Loucy (cell line): Measurements from ENCODE around the gene NCK1.

ENCODE experiments used
- H2AFZ ChIP-seq: fragments of 200-600 bp; sonication (generic); 2 replicates; pipeline ENCODE4 v1.6.0; 2016; ENCODE audit warnings: antibody characterized with exemption, mild to moderate bottlenecking, low read length, moderate library complexity
- H3F3A ChIP-seq: fragments of 200-600 bp; 2 replicates; pipeline ENCODE4 v1.6.0; 2016; ENCODE audit warnings: antibody characterized with exemption, low read depth, mild to moderate bottlenecking
- H3K27me3 ChIP-seq: fragments of 200-600 bp; sonication (generic); 2 replicates; pipeline ENCODE4 v1.6.1; 2014; ENCODE audit warnings: low read length, mild to moderate bottlenecking; ENCODE audit not compliant: insufficient read depth, poor library complexity, severe bottlenecking
- H3K36me3 ChIP-seq: fragments of 200-600 bp; sonication (generic); 2 replicates; pipeline ENCODE4 v1.6.1; 2016; ENCODE audit warnings: low read length; ENCODE audit not compliant: insufficient read depth
- H3K4me1 ChIP-seq: fragments of 200-600 bp; sonication (generic); 2 replicates; pipeline ENCODE4 v1.5.1; 2014; ENCODE audit warnings: low read length, mild to moderate bottlenecking; ENCODE audit not compliant: insufficient read depth, poor library complexity, severe bottlenecking
- H3K4me2 ChIP-seq: fragments of 200-600 bp; sonication (generic); 2 replicates; pipeline ENCODE4 v1.6.0; 2014; ENCODE audit warnings: antibody characterized with exemption, low read length, low read depth, mild to moderate bottlenecking; ENCODE audit not compliant: poor library complexity, severe bottlenecking
- H3K4me3 ChIP-seq: fragments of 200-600 bp; sonication (generic); 2 replicates; pipeline ENCODE4 v1.5.1; 2014; ENCODE audit warnings: low read length, mild to moderate bottlenecking, mixed read lengths; ENCODE audit not compliant: poor library complexity, severe bottlenecking
- H3K79me2 ChIP-seq: fragments of 200-600 bp; sonication (generic); 2 replicates; pipeline ENCODE4 v1.6.1; 2014; ENCODE audit warnings: low read length; ENCODE audit not compliant: insufficient read depth
- H3K9ac ChIP-seq: fragments of 200-600 bp; sonication (generic); 2 replicates; pipeline ENCODE4 v1.6.0; 2014; ENCODE audit warnings: mild to moderate bottlenecking, low read depth, low read length, moderate library complexity; ENCODE audit not compliant: poor library complexity, severe bottlenecking
- H3K9me2 ChIP-seq: fragments of 200-600 bp; sonication (generic); replicated peaks from 2 replicates; pipeline ENCODE4 v1.6.1; 2016; ENCODE audit warnings: low read depth, low read length, mixed read lengths
- H3K9me3 ChIP-seq: fragments of 200-600 bp; sonication (generic); 2 replicates; pipeline ENCODE4 v1.6.1; 2014; ENCODE audit warnings: mild to moderate bottlenecking, antibody characterized with exemption, low read length, low read depth; ENCODE audit not compliant: insufficient read depth
- H4K20me1 ChIP-seq: fragments of 200-600 bp; sonication (generic); 2 replicates; pipeline ENCODE4 v1.6.0; 2014; ENCODE audit warnings: antibody characterized with exemption, low read length, mild to moderate bottlenecking; ENCODE audit not compliant: insufficient read depth, poor library complexity, severe bottlenecking
- EZH2phosphoT487 ChIP-seq: fragments of 200-600 bp; IDR thresholded peaks from 2 replicates; pipeline ENCODE4 v1.6.1; 2018; ENCODE audit warnings: antibody characterized with exemption, mild to moderate bottlenecking, moderate library complexity, borderline replicate concordance
- TF ChIP-seq, protein P1 (sequence below): fragments of 200-600 bp; sonication (generic); conservative IDR thresholded peaks from 2 replicates; pipeline ENCODE4 v1.5.1; 2014; ENCODE audit warnings: mild to moderate bottlenecking, antibody characterized with exemption, low read length

Gene NCK1

DNA sequence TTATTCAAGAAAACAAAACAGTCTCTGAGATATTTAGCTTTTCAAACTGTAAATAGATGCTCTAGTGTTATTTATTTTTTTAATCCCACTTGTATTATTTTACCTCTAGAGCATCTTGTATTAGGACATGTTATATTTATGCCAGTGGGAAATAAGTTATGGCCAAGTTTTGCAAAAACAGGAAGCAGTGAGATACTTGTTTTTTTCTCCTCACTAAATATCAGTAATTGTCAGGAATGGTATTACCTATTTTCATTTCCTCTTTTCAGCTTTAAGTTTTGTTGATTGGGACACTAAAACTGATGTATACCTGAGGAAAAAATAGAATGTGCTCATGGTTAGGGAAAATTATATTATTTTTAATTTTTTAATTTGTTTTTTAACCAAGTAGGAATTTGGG, 87.1 kb downstream of the NCK1 start:
- no peaks in the 10 kb centered on the region for H3K4me1 ChIP-seq
- no peak overlapping the region for H3K4me2 ChIP-seq
- no peak overlapping the region for H3K9ac ChIP-seq
- H3K79me2 ChIP-seq, result peaks cover 49% of the 10 kb centered on the region
- H3K9me3 ChIP-seq, result no peaks in the 10 kb centered on the region
- H3K9me2 ChIP-seq, result no peaks in the 10 kb centered on the region
- TF ChIP-seq, protein P1, sequence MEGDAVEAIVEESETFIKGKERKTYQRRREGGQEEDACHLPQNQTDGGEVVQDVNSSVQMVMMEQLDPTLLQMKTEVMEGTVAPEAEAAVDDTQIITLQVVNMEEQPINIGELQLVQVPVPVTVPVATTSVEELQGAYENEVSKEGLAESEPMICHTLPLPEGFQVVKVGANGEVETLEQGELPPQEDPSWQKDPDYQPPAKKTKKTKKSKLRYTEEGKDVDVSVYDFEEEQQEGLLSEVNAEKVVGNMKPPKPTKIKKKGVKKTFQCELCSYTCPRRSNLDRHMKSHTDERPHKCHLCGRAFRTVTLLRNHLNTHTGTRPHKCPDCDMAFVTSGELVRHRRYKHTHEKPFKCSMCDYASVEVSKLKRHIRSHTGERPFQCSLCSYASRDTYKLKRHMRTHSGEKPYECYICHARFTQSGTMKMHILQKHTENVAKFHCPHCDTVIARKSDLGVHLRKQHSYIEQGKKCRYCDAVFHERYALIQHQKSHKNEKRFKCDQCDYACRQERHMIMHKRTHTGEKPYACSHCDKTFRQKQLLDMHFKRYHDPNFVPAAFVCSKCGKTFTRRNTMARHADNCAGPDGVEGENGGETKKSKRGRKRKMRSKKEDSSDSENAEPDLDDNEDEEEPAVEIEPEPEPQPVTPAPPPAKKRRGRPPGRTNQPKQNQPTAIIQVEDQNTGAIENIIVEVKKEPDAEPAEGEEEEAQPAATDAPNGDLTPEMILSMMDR, result no peak
- no peak for TF ChIP-seq EZH2phosphoT487
- no peaks in the 10 kb centered on the region for H3F3A ChIP-seq
- no peak overlapping the region for H2AFZ ChIP-seq
- peaks cover 53% of the 10 kb centered on the region for H3K36me3 ChIP-seq
- H4K20me1 ChIP-seq, result peaks cover 26% of the 10 kb centered on the region
- no peaks in the 10 kb centered on the region for H3K27me3 ChIP-seq
- no peak overlapping the region for H3K4me3 ChIP-seq

DNA sequence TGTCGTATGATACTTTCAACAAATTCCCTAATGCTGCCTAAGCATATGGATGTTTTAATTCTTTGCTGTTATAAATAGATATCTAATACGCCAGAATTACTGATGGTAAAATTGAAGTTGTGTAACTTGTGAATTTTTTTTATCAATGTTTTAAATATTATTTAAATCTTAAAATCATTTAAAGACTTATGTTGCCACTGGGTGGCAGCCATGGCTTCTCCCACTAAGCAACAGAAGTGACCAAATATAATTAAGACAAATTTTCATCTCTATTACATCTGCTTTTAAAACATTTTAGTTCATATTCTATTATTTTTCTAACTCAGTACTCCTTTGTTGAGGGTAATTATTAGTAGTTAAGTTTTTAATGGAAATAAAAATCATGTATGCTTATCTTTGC, 87.7 kb downstream of the NCK1 start:
- no peaks in the 10 kb centered on the region for H3K4me1 ChIP-seq
- peaks cover 43% of the 10 kb centered on the region for H3K79me2 ChIP-seq

DNA sequence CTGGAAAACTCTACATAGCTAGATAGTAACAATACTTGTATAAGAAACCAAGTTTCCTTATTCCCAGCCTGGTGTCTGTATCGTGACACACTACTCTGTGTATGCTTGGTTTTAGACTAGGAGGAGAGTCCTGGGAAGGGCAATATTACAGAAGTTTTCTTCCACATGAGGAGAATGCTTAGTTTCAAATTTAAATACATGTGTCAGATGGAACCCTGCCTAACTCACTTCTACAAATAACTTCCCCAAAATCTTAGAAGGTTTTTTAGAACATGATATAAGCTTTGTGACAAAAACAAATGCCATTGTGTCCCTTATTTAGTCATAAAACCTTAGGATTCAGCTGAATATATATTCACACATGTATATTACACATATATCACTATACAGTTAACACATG, 88.6 kb downstream of the NCK1 start:
- H3K27me3 ChIP-seq, result no peaks in the 10 kb centered on the region
- H2AFZ ChIP-seq, result no peak overlapping the region
- H3K9me2 ChIP-seq, result no peaks in the 10 kb centered on the region
- no peak overlapping the region for H3K4me2 ChIP-seq
- no peaks in the 10 kb centered on the region for H3F3A ChIP-seq
- H3K9ac ChIP-seq, result no peak overlapping the region
- H3K4me3 ChIP-seq, result no peak overlapping the region
- H3K4me1 ChIP-seq, result no peaks in the 10 kb centered on the region
- no peak for TF ChIP-seq EZH2phosphoT487
- TF ChIP-seq, protein P1, result no peak
- H3K79me2 ChIP-seq, result peaks cover 36% of the 10 kb centered on the region
- no peaks in the 10 kb centered on the region for H3K9me3 ChIP-seq
- peaks cover 22% of the 10 kb centered on the region for H4K20me1 ChIP-seq
- H3K36me3 ChIP-seq, result peaks cover 50% of the 10 kb centered on the region

More for the DNA sequence above, 87.7 kb downstream of the NCK1 start:
- Histone ChIP-seq H3K4me2 (no peak overlapping the region), H3K9me3 (no peaks in the 10 kb centered on the region), H3K9me2 (no peaks in the 10 kb centered on the region), H3F3A (no peaks in the 10 kb centered on the region), H4K20me1 (peaks cover 25% of the 10 kb centered on the region), H3K27me3 (no peaks in the 10 kb centered on the region), H3K36me3 (peaks cover 53% of the 10 kb centered on the region), H2AFZ (no peak overlapping the region), H3K4me3 (no peak overlapping the region), H3K9ac (no peak overlapping the region)
- TF ChIP-seq, protein P1, result peak; percentile 41
- TF ChIP-seq EZH2phosphoT487, result no peak
